ENCODE results near the gene FUT3. TPM values are rescaled to one million over a fixed set of nuclear protein-coding genes. Genes with fewer than 3 reads are reported as not detected.

The FUT3 gene
- total RNA-seq, 1 experiment from 2014 or later, result 2.6 TPM

DNA sequence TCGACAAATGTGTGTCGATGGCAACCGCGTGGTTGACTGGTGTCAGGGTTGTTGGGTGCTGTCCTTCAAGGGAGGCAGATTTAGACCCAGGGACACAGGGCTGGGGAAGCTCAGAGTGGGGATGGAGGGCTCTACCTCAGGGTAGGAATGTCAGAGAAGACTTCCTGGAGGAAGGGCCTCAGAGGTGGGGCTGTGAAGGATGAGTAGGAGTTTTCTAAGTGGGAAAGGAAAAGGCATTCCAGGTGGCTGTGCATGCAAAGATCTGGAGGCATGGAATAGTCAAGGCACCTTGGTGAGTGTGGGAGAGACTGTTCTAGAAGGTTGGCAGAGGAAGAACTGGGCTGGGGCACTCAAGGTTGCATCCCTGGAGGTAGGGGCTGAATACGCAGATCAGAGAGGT is 44.3 kb downstream of the FUT3 start:
- POLR2A ChIA-PET, result interaction anchor here (0.9 kb wide), 1 partner anchor 21 kb away, joined by 4 read pairs; no protein-coding TSS in a partner anchor
- no peak overlapping the region for H2AFZ ChIP-seq (ENCODE audit: low read depth, low read length, poor library complexity, severe bottlenecking)
- H3K79me2 ChIP-seq (ENCODE audit: insufficient read depth, low read length), result no peaks in the 10 kb centered on the region
- H3K9me2 ChIP-seq (ENCODE audit: insufficient read depth), result no peaks in the 10 kb centered on the region
- H3K4me3 ChIP-seq (replicated peaks in 1 of 2; ENCODE audit: low read depth in 1 of 2, low read length in 2 of 2), result no peak overlapping the region
- no peaks in the 10 kb centered on the region for H3K36me3 ChIP-seq (ENCODE audit: control insufficient read depth in 1 of 2, insufficient read depth in 2 of 2, low read length in 2 of 2)
- CTCF ChIA-PET, result interaction anchor here (0.8 to 1.2 kb wide), 3 partner anchors 13 to 97 kb away, joined by 3 read pairs; no protein-coding TSS in a partner anchor
- TF ChIP-seq ELF1 (IDR thresholded peaks at IDR 0.05; ENCODE audit: borderline replicate concordance, low read depth) (no peak), ZFX (IDR thresholded peaks at IDR 0.05) (no peak), SIN3A (IDR thresholded peaks at IDR 0.05; ENCODE audit: low read depth) (no peak)
- TF ChIP-seq, protein P1, sequence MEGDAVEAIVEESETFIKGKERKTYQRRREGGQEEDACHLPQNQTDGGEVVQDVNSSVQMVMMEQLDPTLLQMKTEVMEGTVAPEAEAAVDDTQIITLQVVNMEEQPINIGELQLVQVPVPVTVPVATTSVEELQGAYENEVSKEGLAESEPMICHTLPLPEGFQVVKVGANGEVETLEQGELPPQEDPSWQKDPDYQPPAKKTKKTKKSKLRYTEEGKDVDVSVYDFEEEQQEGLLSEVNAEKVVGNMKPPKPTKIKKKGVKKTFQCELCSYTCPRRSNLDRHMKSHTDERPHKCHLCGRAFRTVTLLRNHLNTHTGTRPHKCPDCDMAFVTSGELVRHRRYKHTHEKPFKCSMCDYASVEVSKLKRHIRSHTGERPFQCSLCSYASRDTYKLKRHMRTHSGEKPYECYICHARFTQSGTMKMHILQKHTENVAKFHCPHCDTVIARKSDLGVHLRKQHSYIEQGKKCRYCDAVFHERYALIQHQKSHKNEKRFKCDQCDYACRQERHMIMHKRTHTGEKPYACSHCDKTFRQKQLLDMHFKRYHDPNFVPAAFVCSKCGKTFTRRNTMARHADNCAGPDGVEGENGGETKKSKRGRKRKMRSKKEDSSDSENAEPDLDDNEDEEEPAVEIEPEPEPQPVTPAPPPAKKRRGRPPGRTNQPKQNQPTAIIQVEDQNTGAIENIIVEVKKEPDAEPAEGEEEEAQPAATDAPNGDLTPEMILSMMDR (IDR thresholded peaks at IDR 0.05 in 2 of 3, conservative IDR thresholded peaks at IDR 0.05 in 1 of 3; ENCODE audit: borderline replicate concordance in 1 of 3, insufficient read depth in 1 of 3, low read depth in 2 of 3, low read length in 2 of 3), result no peak
- H3K27me3 ChIP-seq (ENCODE audit: insufficient read depth, low read length), result no peaks in the 10 kb centered on the region
- no peak overlapping the region for H3K27ac ChIP-seq (ENCODE audit: low read depth, low read length)
- DNase-seq (ENCODE audit: low read depth, low spot score), result no peak
- no peak overlapping the region for H3K4me2 ChIP-seq (ENCODE audit: low read length)
- H4K20me1 ChIP-seq (ENCODE audit: insufficient read depth), result no peaks in the 10 kb centered on the region
- no peaks in the 10 kb centered on the region for H3K9me3 ChIP-seq (ENCODE audit: control insufficient read depth in 1 of 2, insufficient read depth in 1 of 2, low read depth in 1 of 2, low read length in 2 of 2)
- RAD21 ChIA-PET (ENCODE audit: low non-redundant PET in 1 of 2, low total read pairs in 2 of 2, uncharacterized antibody in 2 of 2, unreplicated experiment in 2 of 2), result no interaction called here
- intact Hi-C loops (cut with micrococcal nuclease), result no loop called here
- H3K4me1 ChIP-seq (ENCODE audit: control insufficient read depth in 1 of 2, insufficient read depth in 2 of 2, low read length in 2 of 2), result peaks cover 5 to 24% of the 10 kb centered on the region in 2 experiments
- H3K9ac ChIP-seq (ENCODE audit: low read length), result no peak overlapping the region
- ATAC-seq, result no peak
- no TSS peak for BruUV-seq (replicated peaks)

DNA sequence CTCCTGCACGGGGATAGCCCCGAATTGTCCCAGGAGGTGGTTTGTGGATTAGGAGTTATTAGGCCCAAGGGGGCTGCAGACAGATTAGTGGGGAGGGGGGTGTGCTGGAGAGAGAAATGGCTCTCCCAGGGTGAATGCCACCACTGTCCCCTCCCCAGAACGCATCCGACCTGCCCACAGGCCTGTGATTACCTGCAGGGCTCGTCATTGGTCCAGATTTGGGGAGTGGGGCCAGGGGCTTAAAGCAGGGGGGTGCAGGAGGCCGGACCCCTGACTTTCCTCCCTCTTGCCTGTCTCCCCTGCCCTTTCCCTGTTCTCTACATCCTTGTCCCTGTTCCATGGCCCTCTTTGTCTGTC is 45.1 kb downstream of the FUT3 start:
- ChIA-PET POLR2A (interaction anchor here (0.9 kb wide), 1 partner anchor 22 kb away, joined by 4 read pairs; no protein-coding TSS in a partner anchor), RAD21 (ENCODE audit: low non-redundant PET in 1 of 2, low total read pairs in 2 of 2, uncharacterized antibody in 2 of 2, unreplicated experiment in 2 of 2) (no interaction called here), CTCF (interaction anchor here (0.8 to 1.0 kb wide), 2 partner anchors 12 to 85 kb away, joined by 3 read pairs; no protein-coding TSS in a partner anchor)
- ATAC-seq (no peak), DNase-seq (ENCODE audit: low read depth, low spot score) (no peak)
- H3K79me2 ChIP-seq (ENCODE audit: insufficient read depth, low read length), result no peaks in the 10 kb centered on the region
- H3K9me3 ChIP-seq (ENCODE audit: control insufficient read depth in 1 of 2, insufficient read depth in 1 of 2, low read depth in 1 of 2, low read length in 2 of 2), result no peaks in the 10 kb centered on the region
- no peak overlapping the region for H2AFZ ChIP-seq (ENCODE audit: low read depth, low read length, poor library complexity, severe bottlenecking)
- no peaks in the 10 kb centered on the region for H3K27me3 ChIP-seq (ENCODE audit: insufficient read depth, low read length)
- H3K27ac ChIP-seq (ENCODE audit: low read depth, low read length), result no peak overlapping the region
- H3K9ac ChIP-seq (ENCODE audit: low read length), result peak overlapping the region; percentile 65; the same call in 1 of the 2 replicates
- no peaks in the 10 kb centered on the region for H4K20me1 ChIP-seq (ENCODE audit: insufficient read depth)
- no peaks in the 10 kb centered on the region for H3K36me3 ChIP-seq (ENCODE audit: control insufficient read depth in 1 of 2, insufficient read depth in 2 of 2, low read length in 2 of 2)
- H3K4me2 ChIP-seq (ENCODE audit: low read length), result peak overlapping the region; percentile 94
- intact Hi-C loops (cut with micrococcal nuclease), result no loop called here
- peaks cover 5 to 24% of the 10 kb centered on the region in 2 experiments for H3K4me1 ChIP-seq (ENCODE audit: control insufficient read depth in 1 of 2, insufficient read depth in 2 of 2, low read length in 2 of 2)
- TF ChIP-seq ZNF274 (IDR thresholded peaks at IDR 0.05; ENCODE audit: low read depth, low read length) (no peak), ELF1 (IDR thresholded peaks at IDR 0.05; ENCODE audit: borderline replicate concordance, low read depth) (no peak), SP1 (IDR thresholded peaks at IDR 0.05; ENCODE audit: low read depth) (no peak), POLR2A (IDR thresholded peaks at IDR 0.05; ENCODE audit: borderline replicate concordance, extremely low read depth, insufficient read depth, insufficient read length) (no peak), SRF (IDR thresholded peaks at IDR 0.05; ENCODE audit: low read depth) (no peak), YY1 (IDR thresholded peaks at IDR 0.05; ENCODE audit: extremely low read depth, insufficient replicate concordance, low read depth, low read length) (no peak), FOSL1 (IDR thresholded peaks at IDR 0.05; ENCODE audit: low read depth) (no peak), SIN3A (IDR thresholded peaks at IDR 0.05; ENCODE audit: low read depth) (no peak)
- TF ChIP-seq, protein P2, sequence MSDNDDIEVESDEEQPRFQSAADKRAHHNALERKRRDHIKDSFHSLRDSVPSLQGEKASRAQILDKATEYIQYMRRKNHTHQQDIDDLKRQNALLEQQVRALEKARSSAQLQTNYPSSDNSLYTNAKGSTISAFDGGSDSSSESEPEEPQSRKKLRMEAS (IDR thresholded peaks at IDR 0.05), result no peak
- BruUV-seq (replicated peaks), result TSS peak; percentile 47
- no peaks in the 10 kb centered on the region for H3K9me2 ChIP-seq (ENCODE audit: insufficient read depth)
- H3K4me3 ChIP-seq (replicated peaks in 1 of 2; ENCODE audit: low read depth in 1 of 2, low read length in 2 of 2), result peak overlapping the region; percentile 65 to 70

Data from HCT116 (cell line).